ENCODE measurements around the gene SLC1A1.

GRCh38 chr9:4596165-4596922 is 106.1 kb downstream of the SLC1A1 start:
- TF ChIP-seq CTCF (IDR thresholded peaks at IDR 0.05), result no peak
- no peak for TF ChIP-seq POLR2A (IDR thresholded peaks at IDR 0.05)
